Breast epithelium (tissue), 4 donors: Measurements from ENCODE around the gene CHST2. TPM values are rescaled to one million over a fixed set of nuclear protein-coding genes. Genes with fewer than 3 reads are reported as not detected.

ENCODE experiments used
- DNase-seq, 2 donors: peaks; one replicate each; pipeline ENCODE4 v3.0.0-alpha.2; 2019; ENCODE audit warnings: low spot score in 2 of 2
- H3K27ac ChIP-seq, 2 donors: fragments of 200-600 bp; sonication (generic) in 1 of 2; one replicate each; pipeline ENCODE4 v1.5.1; 2016 to 2019; ENCODE audit warnings: mild to moderate bottlenecking in 1 of 2
- H3K27me3 ChIP-seq, 2 donors: fragments of 200-600 bp; sonication (generic) in 1 of 2; one replicate each; pipeline versions ENCODE4 v1.5.1 to v1.6.0; 2017 to 2019; ENCODE audit warnings: control low read depth in 1 of 2, mild to moderate bottlenecking in 1 of 2
- H3K36me3 ChIP-seq: fragments of 200-600 bp; one replicate; pipeline ENCODE4 v1.5.1; 2019
- H3K4me1 ChIP-seq, 2 donors: fragments of 200-600 bp; sonication (generic); one replicate each; pipeline ENCODE4 v1.5.1; 2016 to 2019; ENCODE audit warnings: control low read depth in 1 of 2
- H3K4me3 ChIP-seq, 3 donors: fragments of 200-600 bp; sonication (generic); 1 replicate in 2 of 3; 2 replicates in 1 of 3; pipeline ENCODE4 v1.5.1; 2016 to 2019; ENCODE audit warnings: mild to moderate bottlenecking in 3 of 3, moderate library complexity in 2 of 3
- H3K9me3 ChIP-seq, 2 donors: fragments of 200-600 bp; sonication (generic) in 1 of 2; one replicate each; pipeline ENCODE4 v1.5.1; 2016 to 2019; ENCODE audit warnings: control low read depth in 1 of 2
- POLR2A ChIP-seq: fragments of 450-650 bp; IDR thresholded peaks from one replicate; pipeline ENCODE4 v1.6.1; 2016; ENCODE audit warnings: antibody characterized with exemption, mild to moderate bottlenecking, moderate library complexity
- POLR2AphosphoS5 ChIP-seq, 3 donors: sonication (generic); formaldehyde crosslinking; IDR thresholded peaks; one replicate each; pipeline ENCODE4 v1.6.1; 2017; ENCODE audit warnings: antibody characterized with exemption in 3 of 3
- intact Hi-C: fragments of 100-400 bp; cut with DNase I; formaldehyde crosslinking; loops from one replicate; pipeline ENCODE4 v1.15.1; 2023; ENCODE audit warnings: low total_unique reads
- total RNA-seq, 3 donors: library from RNA; depleted of rRNA; stranded (reverse); fragments of >200 nt; gene quantifications; one replicate each; pipeline ENCODE4 v1.1.0, GENCODE V29; 2016
- TF ChIP-seq, protein P1 (sequence below), 3 donors: fragments of 450-650 bp; IDR thresholded peaks; one replicate each; pipeline ENCODE4 v1.5.1; 2016 to 2017; ENCODE audit warnings: antibody characterized with exemption in 3 of 3, mild to moderate bottlenecking in 3 of 3, moderate library complexity in 3 of 3

The CHST2 gene
- total RNA-seq, 3 donors from 2014 or later: 3.0 to 6.9 (median 4.5) TPM

DNA sequence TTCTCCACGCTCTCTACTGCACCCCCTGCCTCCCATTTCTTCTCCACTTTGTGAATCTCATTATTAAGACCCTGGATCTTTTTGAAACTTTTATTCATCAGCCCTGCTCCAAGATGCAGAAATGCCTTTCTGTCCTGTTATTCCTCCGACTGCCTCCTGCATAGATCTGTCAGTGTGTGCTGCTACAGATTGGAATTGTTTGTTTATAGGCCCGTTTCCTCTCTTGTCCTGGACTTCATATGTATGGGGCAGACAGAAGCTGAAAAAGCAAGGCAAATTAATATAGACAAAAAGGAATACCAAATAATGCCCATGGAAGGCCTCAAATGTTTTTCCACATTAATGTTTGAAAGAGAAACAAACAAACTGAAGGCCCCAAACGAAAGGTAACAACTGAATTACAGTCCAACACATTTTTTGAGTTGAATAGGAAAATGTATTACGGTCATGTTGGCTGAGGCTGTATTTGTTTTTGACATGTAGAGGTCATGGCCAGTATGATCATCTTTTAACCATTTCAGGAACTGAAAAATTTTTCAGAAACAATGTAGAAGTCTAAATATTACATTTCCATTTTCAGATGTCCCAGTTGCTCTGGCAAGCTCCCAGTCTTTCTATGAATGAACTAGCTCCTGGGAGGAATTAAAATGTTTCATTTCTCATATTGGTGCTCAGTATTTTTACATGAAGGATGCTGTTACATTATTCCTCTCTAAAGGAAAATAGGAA lies 8.8 kb downstream of the CHST2 start:
- DNase-seq: no peak
- TF ChIP-seq POLR2A (no peak), POLR2AphosphoS5 (IDR thresholded peaks at IDR 0.05) (no peak)
- TF ChIP-seq, protein P1, sequence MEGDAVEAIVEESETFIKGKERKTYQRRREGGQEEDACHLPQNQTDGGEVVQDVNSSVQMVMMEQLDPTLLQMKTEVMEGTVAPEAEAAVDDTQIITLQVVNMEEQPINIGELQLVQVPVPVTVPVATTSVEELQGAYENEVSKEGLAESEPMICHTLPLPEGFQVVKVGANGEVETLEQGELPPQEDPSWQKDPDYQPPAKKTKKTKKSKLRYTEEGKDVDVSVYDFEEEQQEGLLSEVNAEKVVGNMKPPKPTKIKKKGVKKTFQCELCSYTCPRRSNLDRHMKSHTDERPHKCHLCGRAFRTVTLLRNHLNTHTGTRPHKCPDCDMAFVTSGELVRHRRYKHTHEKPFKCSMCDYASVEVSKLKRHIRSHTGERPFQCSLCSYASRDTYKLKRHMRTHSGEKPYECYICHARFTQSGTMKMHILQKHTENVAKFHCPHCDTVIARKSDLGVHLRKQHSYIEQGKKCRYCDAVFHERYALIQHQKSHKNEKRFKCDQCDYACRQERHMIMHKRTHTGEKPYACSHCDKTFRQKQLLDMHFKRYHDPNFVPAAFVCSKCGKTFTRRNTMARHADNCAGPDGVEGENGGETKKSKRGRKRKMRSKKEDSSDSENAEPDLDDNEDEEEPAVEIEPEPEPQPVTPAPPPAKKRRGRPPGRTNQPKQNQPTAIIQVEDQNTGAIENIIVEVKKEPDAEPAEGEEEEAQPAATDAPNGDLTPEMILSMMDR (IDR thresholded peaks at IDR 0.05): no peak
- no peak overlapping the region for H3K4me3 ChIP-seq
- intact Hi-C loops: no loop called here
- H3K27ac ChIP-seq: no peak overlapping the region
- H3K4me1 ChIP-seq: no peaks in the 10 kb centered on the region
- no peaks in the 10 kb centered on the region for H3K36me3 ChIP-seq
- no peaks in the 10 kb centered on the region for H3K27me3 ChIP-seq
- no peaks in the 10 kb centered on the region for H3K9me3 ChIP-seq

DNA sequence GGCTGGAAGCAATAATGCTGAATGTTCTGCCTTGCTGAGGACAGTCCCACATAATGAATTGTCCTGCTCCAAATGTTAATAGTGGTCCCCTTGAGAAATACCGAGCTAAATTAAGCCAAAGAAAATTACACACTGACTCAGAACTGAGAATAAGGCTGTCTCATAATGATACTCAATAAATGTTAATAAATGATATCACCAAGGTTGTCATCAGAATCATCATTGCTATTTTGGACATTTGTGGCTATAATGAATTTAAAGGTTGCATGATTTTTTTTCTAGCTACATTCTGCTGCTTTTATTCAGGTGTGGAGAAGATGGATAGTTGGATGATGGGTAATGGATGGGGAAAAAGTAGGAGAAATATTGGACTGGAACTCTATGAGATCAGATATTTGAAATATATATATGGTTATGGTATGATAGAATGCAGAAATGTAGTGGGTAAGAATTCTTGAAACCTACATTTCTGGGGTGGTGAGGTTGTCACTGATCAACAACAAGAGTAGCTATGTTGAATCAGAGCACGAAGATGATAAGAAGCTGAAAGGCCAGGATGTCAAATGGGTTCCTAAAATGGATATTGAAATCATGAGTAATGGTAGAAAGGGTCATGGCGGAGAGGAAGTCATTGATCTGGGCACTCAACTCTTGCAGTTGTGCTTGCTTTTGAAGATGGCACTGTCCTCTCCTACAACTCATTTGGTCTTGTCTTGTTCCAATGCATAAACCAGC lies 12.8 kb downstream of the CHST2 start:
- TF ChIP-seq POLR2A: no peak
- TF ChIP-seq POLR2AphosphoS5 (IDR thresholded peaks at IDR 0.05): no peak
- H3K27me3 ChIP-seq: no peaks in the 10 kb centered on the region
- no peak overlapping the region for H3K27ac ChIP-seq
- H3K9me3 ChIP-seq: no peaks in the 10 kb centered on the region
- DNase-seq: no peak
- intact Hi-C loops: no loop called here
- H3K4me3 ChIP-seq: no peak overlapping the region
- no peaks in the 10 kb centered on the region for H3K4me1 ChIP-seq
- no peaks in the 10 kb centered on the region for H3K36me3 ChIP-seq

DNA sequence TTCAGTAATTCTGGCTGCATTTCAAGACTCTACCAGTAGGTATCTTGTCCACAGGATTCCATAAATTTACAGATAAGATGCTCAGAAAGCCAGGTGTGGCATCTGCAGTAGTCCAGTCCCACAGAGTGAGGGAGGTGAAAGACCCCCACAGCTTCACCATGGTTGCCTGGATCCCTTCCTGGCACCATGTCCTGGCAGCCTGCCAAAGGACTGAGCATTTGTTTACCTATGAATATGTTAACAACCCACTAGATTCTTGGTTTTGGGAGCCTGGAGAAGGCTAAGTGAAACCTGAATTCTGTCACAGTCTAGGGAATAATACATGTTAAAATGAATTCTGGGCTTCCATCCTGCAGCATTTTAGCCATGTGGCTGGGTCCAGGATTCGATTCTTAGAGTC lies 14.9 kb downstream of the CHST2 start:
- no peak for DNase-seq
- Histone ChIP-seq H3K4me3 (no peak overlapping the region), H3K36me3 (no peaks in the 10 kb centered on the region), H3K27me3 (no peaks in the 10 kb centered on the region), H3K4me1 (no peaks in the 10 kb centered on the region), H3K9me3 (no peaks in the 10 kb centered on the region), H3K27ac (no peak overlapping the region)
- TF ChIP-seq POLR2A (no peak), POLR2AphosphoS5 (IDR thresholded peaks at IDR 0.05) (no peak)
- TF ChIP-seq, protein P1 (IDR thresholded peaks at IDR 0.05): no peak
- intact Hi-C loops: no loop called here

DNA sequence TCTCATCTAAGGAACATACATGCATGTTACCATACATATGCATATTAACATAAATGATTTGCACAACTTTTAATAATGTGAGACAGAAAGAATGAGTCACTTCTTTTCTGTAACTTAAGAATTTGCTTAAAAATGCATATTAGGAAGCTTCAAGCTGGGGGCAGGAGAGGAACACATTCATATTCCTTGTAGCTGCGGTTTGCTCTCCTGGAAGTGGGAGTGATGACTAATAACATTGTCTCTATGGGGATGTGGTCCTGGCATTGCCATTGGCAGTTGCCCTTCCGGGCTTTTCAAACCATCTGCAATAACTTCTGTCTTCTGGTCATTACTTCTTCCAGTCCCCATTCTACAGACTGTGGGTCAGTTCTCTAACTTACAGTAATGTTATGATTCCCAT lies 15.6 kb downstream of the CHST2 start:
- intact Hi-C loops: no loop called here
- Histone ChIP-seq H3K4me1 (no peaks in the 10 kb centered on the region), H3K4me3 (no peak overlapping the region), H3K36me3 (no peaks in the 10 kb centered on the region), H3K9me3 (no peaks in the 10 kb centered on the region), H3K27me3 (no peaks in the 10 kb centered on the region), H3K27ac (no peak overlapping the region)
- TF ChIP-seq POLR2A (no peak), POLR2AphosphoS5 (IDR thresholded peaks at IDR 0.05) (no peak)
- TF ChIP-seq, protein P1 (IDR thresholded peaks at IDR 0.05): no peak
- DNase-seq: no peak

DNA sequence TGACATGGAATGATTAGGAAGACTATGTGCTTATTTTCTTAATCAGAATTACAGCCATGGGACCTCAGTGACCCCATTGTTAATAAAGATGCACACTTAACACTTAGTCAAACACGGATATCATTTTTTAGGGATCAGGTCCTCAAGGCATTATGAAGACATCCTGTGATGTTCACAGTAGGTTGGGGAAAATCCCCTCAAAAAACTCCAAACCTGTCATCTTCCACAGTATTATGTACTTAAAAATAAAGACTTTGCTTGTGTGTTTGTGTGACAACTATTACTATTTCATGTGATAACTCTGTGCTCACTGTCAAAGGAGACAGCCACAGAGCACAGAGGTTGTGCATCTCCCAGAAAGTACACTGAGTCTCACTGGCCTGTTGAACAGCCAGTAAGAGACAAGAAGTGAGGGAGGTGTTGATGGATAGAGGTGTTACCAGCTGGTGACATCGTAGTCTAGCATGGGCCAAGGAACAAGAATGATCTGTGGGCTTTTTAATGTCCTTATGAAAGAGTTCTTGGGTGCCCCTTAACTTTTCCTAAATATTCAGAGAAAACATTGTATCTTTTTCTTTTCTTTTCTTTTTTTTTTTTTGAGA lies 18.0 kb downstream of the CHST2 start:
- H3K9me3 ChIP-seq: no peaks in the 10 kb centered on the region
- no peak for DNase-seq
- H3K4me1 ChIP-seq: no peaks in the 10 kb centered on the region
- intact Hi-C loops: no loop called here
- TF ChIP-seq, protein P1 (IDR thresholded peaks at IDR 0.05): no peak
- TF ChIP-seq POLR2A: no peak
- TF ChIP-seq POLR2AphosphoS5 (IDR thresholded peaks at IDR 0.05): no peak
- no peak overlapping the region for H3K27ac ChIP-seq
- H3K36me3 ChIP-seq: no peaks in the 10 kb centered on the region
- no peaks in the 10 kb centered on the region for H3K27me3 ChIP-seq
- no peak overlapping the region for H3K4me3 ChIP-seq
